ENCODE measurements around the gene ANKRD39. TPM values are rescaled to one million over a fixed set of nuclear protein-coding genes. Genes with fewer than 3 reads are reported as not detected.
"Not testable (repeated sequence)": the region's sequence is repeated elsewhere in the genome, so short reads cannot be mapped to it uniquely, and the experiment has no call there.

The ANKRD39 gene
- total and polyA plus RNA-seq, 7 donors: 11.4 to 34.1 (median 14.8) TPM

DNA sequence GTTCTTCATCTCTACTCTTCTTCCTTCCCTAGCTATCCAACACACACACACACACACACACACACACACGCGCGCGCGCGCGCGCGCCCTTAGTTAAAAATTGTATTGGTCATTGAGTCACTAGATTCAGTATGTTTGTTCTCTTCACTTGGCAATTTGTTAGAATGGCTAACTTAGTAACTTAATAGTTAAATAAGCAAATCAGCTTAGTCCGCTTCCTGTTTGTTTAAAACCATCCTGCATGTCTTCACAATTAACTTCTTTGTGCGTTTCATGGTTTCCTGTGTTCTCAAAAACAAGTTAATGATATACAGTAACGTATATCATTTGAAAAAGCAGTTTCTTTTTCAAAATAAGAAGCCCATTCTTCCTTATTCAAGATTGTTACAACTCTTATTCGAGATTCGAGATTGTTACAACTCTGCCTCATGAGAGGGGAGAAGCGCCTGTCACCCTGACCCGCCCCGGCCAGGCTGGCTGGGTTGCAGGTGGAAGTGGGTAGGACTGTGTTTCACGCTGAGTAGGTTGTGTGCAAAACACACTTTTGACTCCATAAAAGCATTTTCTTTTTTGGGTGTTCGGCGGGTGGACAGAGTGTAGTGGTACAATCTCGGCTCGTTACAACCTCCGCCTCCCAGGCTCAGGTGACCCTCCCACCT is 51.2 kb downstream of the ANKRD39 start:
- Histone ChIP-seq H3K4me3 (no peak overlapping the region), H3K27me3 (no peaks in the 10 kb centered on the region), H3K36me3 (peaks cover 0 to 32% (median 5%) of the 10 kb centered on the region in 4 donors), H3K4me1 (no peaks in the 10 kb centered on the region), H3K27ac (no peak overlapping the region), H3K9me3 (no peaks in the 10 kb centered on the region)
- TF ChIP-seq POLR2A (IDR thresholded peaks at IDR 0.05) (no peak), POLR2AphosphoS5 (IDR thresholded peaks at IDR 0.05) (no peak), EP300 (IDR thresholded peaks at IDR 0.05) (no peak)
- TF ChIP-seq, protein P1, sequence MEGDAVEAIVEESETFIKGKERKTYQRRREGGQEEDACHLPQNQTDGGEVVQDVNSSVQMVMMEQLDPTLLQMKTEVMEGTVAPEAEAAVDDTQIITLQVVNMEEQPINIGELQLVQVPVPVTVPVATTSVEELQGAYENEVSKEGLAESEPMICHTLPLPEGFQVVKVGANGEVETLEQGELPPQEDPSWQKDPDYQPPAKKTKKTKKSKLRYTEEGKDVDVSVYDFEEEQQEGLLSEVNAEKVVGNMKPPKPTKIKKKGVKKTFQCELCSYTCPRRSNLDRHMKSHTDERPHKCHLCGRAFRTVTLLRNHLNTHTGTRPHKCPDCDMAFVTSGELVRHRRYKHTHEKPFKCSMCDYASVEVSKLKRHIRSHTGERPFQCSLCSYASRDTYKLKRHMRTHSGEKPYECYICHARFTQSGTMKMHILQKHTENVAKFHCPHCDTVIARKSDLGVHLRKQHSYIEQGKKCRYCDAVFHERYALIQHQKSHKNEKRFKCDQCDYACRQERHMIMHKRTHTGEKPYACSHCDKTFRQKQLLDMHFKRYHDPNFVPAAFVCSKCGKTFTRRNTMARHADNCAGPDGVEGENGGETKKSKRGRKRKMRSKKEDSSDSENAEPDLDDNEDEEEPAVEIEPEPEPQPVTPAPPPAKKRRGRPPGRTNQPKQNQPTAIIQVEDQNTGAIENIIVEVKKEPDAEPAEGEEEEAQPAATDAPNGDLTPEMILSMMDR (IDR thresholded peaks at IDR 0.05): no peak
- DNase-seq: peak; percentile 29
- 61 to 80% methylated on average over 23 of the region's 23 CpGs for WGBS, 2 donors
- intact Hi-C loops (cut with DNase I): no loop called here

DNA sequence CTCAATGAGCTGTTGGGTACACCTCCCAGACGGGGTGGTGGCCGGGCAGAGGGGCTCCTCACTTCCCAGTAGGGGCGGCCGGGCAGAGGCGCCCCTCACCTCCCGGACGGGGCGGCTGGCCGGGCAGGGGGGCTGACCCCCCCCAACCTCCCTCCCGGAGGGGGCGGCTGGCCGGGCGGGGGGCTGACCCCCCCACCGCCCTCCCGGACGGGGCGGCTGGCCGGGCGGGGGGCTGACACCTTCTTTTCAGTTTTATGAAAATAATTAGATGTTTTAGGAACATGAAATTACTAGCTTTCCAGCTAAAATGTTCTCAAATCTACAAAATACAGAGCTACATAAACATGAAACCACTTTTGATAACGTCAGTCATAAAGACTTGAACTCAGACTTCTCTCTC is 51.9 kb downstream of the ANKRD39 start:
- DNase-seq: peak; percentile 2
- H3K9me3 ChIP-seq; H3K27ac ChIP-seq; H3K4me1 ChIP-seq; intact Hi-C loops (cut with DNase I); H3K4me3 ChIP-seq; H3K27me3 ChIP-seq: not testable (repeated sequence)
- WGBS, 2 donors: 91% methylated on average over 15 to 18 of the region's 20 CpGs
- H3K36me3 ChIP-seq: peaks cover 0 to 34% (median 5%) of the 10 kb centered on the region in 4 donors

DNA sequence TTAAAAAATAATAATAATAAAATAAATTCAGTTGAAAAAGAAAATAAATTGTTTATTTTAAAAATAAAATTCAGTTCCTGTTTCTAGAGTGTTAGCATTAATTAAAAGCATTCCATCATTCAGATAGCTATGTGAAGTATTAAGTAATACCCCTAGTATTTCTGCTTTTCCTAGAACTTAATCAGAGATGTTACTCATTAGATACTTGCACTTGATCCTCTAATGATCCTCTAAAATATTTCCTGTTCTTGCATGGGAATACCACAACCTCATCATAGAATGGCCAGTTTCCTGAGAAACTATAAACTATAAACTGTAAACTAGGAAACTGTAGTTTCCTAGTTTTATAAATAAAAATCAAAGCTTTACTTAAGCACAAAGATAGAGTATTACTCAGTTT is 52.8 kb downstream of the ANKRD39 start:
- Histone ChIP-seq H3K4me1 (peaks cover 0 to 8% (median 7%) of the 10 kb centered on the region in 4 donors), H3K27me3 (no peaks in the 10 kb centered on the region), H3K36me3 (peaks cover 0 to 27% (median 5%) of the 10 kb centered on the region in 4 donors), H3K27ac (no peak overlapping the region), H3K9me3 (no peaks in the 10 kb centered on the region), H3K4me3 (no peak overlapping the region)
- intact Hi-C loops (cut with DNase I): loop anchor here (5.0 kb wide), 2 partner anchors 43 to 68 kb away; partner anchors contain the start of gene CNNM4
- TF ChIP-seq EP300 (IDR thresholded peaks at IDR 0.05) (no peak), POLR2AphosphoS5 (IDR thresholded peaks at IDR 0.05) (no peak), POLR2A (IDR thresholded peaks at IDR 0.05) (no peak)
- TF ChIP-seq, protein P1 (IDR thresholded peaks at IDR 0.05): no peak
- no peak for DNase-seq

DNA sequence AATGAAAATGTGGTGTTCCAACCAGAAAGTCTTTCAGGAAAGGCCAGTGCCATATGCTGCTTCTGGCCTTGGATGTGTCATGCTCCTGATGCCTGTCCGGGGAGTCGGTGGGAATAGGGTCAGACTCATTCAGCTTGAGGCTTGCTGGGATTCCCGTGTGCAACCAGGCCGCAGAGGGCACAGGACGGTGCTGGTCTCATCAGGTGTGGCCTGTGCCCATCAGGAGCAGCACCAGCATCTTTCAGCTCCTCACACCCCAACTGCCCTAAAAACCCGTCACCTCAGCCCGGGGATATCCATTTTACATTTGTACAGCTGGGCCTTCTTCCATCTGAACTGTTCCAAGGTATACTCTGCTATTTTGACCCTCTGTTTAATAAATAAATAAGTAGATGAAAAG is 55.1 kb downstream of the ANKRD39 start:
- DNase-seq: peak; percentile 39
- no peaks in the 10 kb centered on the region for H3K9me3 ChIP-seq
- intact Hi-C loops (cut with DNase I): loop anchor here (5.0 kb wide), 2 partner anchors 40 to 65 kb away; partner anchors contain the start of gene CNNM4
- no peak overlapping the region for H3K4me3 ChIP-seq
- no peaks in the 10 kb centered on the region for H3K27me3 ChIP-seq
- TF ChIP-seq, protein P1 (IDR thresholded peaks at IDR 0.05): no peak
- TF ChIP-seq POLR2AphosphoS5 (IDR thresholded peaks at IDR 0.05): no peak
- no peak for TF ChIP-seq EP300 (IDR thresholded peaks at IDR 0.05)
- no peak for TF ChIP-seq POLR2A (IDR thresholded peaks at IDR 0.05)
- 94 to 96% methylated on average over 7 of the region's 7 CpGs for WGBS, 2 donors
- H3K4me1 ChIP-seq: peaks cover 0 to 8% (median 7%) of the 10 kb centered on the region in 4 donors
- H3K36me3 ChIP-seq: peaks cover 0 to 35% (median 3%) of the 10 kb centered on the region in 4 donors
- no peak overlapping the region for H3K27ac ChIP-seq

DNA sequence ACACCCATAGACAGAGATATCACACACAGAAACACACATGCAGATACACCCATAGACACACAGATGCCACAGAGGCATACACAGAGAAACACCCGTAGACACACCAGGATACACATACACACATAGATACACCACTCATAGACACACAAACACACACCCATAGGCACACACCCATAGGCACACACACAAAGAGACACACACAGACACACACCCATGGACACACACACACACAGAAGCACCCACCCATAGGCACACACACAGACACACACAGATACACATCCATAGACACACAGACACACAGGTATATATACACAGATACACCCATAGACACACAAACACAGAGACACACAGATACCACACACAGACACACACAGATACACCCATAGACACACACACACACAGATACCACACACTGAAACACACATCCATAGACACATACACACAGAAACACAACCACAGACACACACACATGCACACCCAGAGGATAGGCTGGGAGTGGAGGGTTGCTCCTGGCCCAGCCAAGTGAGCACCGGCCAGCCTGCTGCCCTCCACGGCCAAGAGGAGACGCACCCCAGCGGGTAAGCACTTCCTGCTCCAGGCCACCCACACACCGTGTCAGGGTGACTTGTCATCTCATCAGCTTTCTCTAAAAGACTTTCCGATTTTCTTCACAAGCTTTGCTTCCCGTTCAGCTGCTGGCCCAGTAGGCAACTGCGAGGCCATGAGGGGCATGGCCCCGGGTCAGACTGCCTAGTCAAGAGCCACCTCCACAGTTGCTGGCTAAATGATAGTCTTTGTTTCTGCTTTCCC is 55.8 kb downstream of the ANKRD39 start:
- Histone ChIP-seq H3K4me3 (no peak overlapping the region), H3K9me3 (no peaks in the 10 kb centered on the region), H3K4me1 (peaks cover 0 to 8% (median 7%) of the 10 kb centered on the region in 4 donors), H3K36me3 (peaks cover 0 to 42% (median 6%) of the 10 kb centered on the region in 4 donors), H3K27ac (no peak overlapping the region), H3K27me3 (no peaks in the 10 kb centered on the region)
- intact Hi-C loops (cut with DNase I): loop anchor here (5.0 kb wide), 2 partner anchors 40 to 65 kb away; partner anchors contain the start of gene CNNM4
- 67 to 88% methylated on average over 10 of the region's 10 CpGs for WGBS, 2 donors
- DNase-seq: peak; percentile 47
- TF ChIP-seq POLR2A (IDR thresholded peaks at IDR 0.05): no peak
- TF ChIP-seq EP300 (IDR thresholded peaks at IDR 0.05): no peak
- TF ChIP-seq, protein P1 (IDR thresholded peaks at IDR 0.05): no peak
- TF ChIP-seq POLR2AphosphoS5 (IDR thresholded peaks at IDR 0.05): no peak
